WERI-Rb-1 (cell line): Measurements from ENCODE around the gene SH3PXD2B.
"Not testable (repeated sequence)": the region's sequence is repeated elsewhere in the genome, so short reads cannot be mapped to it uniquely, and the experiment has no call there.

ENCODE experiments used
- DNase-seq: peaks from one replicate; pipeline ENCODE4 v3.0.0-alpha.2; 2020
- H3K27ac ChIP-seq: fragments of 250-450 bp; sonication (Bioruptor Pico); 2 replicates; pipeline ENCODE4 v1.5.1; 2020; ENCODE audit warnings: mild to moderate bottlenecking, moderate library complexity
- H3K27me3 ChIP-seq: fragments of 250-450 bp; sonication (Bioruptor Pico); 2 replicates; pipeline ENCODE4 v1.5.1; 2021; ENCODE audit warnings: mild to moderate bottlenecking, low read depth, moderate library complexity; ENCODE audit not compliant: insufficient read depth, severe bottlenecking
- H3K36me3 ChIP-seq: fragments of 250-450 bp; sonication (Bioruptor Pico); 2 replicates; pipeline ENCODE4 v1.5.1; 2020; ENCODE audit warnings: mild to moderate bottlenecking, moderate library complexity
- H3K4me3 ChIP-seq: 2 replicates; pipeline ENCODE4 v1.5.1; 2011; ENCODE audit warnings: low read depth, mild to moderate bottlenecking, control low read depth, low read length
- H3K9me3 ChIP-seq: fragments of 250-450 bp; sonication (Bioruptor Pico); 2 replicates; pipeline ENCODE4 v1.5.1; 2021; ENCODE audit warnings: mild to moderate bottlenecking, moderate library complexity; ENCODE audit not compliant: severe bottlenecking
- CTCF ChIP-seq: IDR thresholded peaks from 2 replicates; pipeline ENCODE4 v1.5.1; 2011; ENCODE audit warnings: low read depth, mild to moderate bottlenecking, control low read depth, inconsistent platforms, low read length

SH3PXD2B gene

GRCh38 chr5:172370648-172371545, 83.4 kb downstream of the SH3PXD2B start:
- H3K36me3 ChIP-seq: no peaks in the 10 kb centered on the region

GRCh38 chr5:172370237-172370640, 84.1 kb downstream of the SH3PXD2B start:
- TF ChIP-seq CTCF: no peak
- H3K36me3 ChIP-seq: no peaks in the 10 kb centered on the region
- peaks cover 7% of the 10 kb centered on the region for H3K9me3 ChIP-seq
- H3K27ac ChIP-seq: no peak overlapping the region
- no peaks in the 10 kb centered on the region for H3K27me3 ChIP-seq
- H3K4me3 ChIP-seq: no peak overlapping the region
- DNase-seq: no peak

More at GRCh38 chr5:172370648-172371545, 83.4 kb downstream of the SH3PXD2B start:
- Histone ChIP-seq H3K9me3 (peaks cover 7% of the 10 kb centered on the region), H3K27ac (no peak overlapping the region), H3K4me3 (no peak overlapping the region), H3K27me3 (no peaks in the 10 kb centered on the region)
- peak; percentile 71 for TF ChIP-seq CTCF
- DNase-seq: peak; percentile 55

GRCh38 chr5:172368699-172369098, 85.6 kb downstream of the SH3PXD2B start:
- not testable (repeated sequence) for H3K9me3 ChIP-seq, H3K36me3 ChIP-seq, H3K4me3 ChIP-seq, H3K27me3 ChIP-seq, H3K27ac ChIP-seq, DNase-seq

- TF ChIP-seq CTCF: no peak
- DNase-seq: no peak
- Histone ChIP-seq H3K36me3 (no peaks in the 10 kb centered on the region), H3K9me3 (peaks cover 7% of the 10 kb centered on the region), H3K27ac (no peak overlapping the region), H3K4me3 (no peak overlapping the region), H3K27me3 (no peaks in the 10 kb centered on the region)
Measured at GRCh38 chr5:172365948-172366608, 88.2 kb downstream of the SH3PXD2B start.

GRCh38 chr5:172364773-172365172, 89.6 kb downstream of the SH3PXD2B start:
- DNase-seq: no peak
- H3K27me3 ChIP-seq: no peaks in the 10 kb centered on the region
- no peak for TF ChIP-seq CTCF
- H3K9me3 ChIP-seq: peaks cover 7% of the 10 kb centered on the region
- no peak overlapping the region for H3K4me3 ChIP-seq
- H3K36me3 ChIP-seq: no peaks in the 10 kb centered on the region
- H3K27ac ChIP-seq: no peak overlapping the region

GRCh38 chr5:172362755-172363154, 91.6 kb downstream of the SH3PXD2B start:
- Histone ChIP-seq H3K4me3 (no peak overlapping the region), H3K9me3 (peaks cover 4% of the 10 kb centered on the region), H3K27me3 (no peaks in the 10 kb centered on the region), H3K36me3 (no peaks in the 10 kb centered on the region), H3K27ac (no peak overlapping the region)
- no peak for TF ChIP-seq CTCF
- DNase-seq: no peak
